GM23338 (cell line): ENCODE measurements around the gene SMAGP. TPM values are rescaled to one million over a fixed set of nuclear protein-coding genes. Genes with fewer than 3 reads are reported as not detected.

Source experiments
- ATAC-seq: fragments of 200-7000 bp; cut with Tn5 transposase; 3 replicates; pipeline ENCODE4 v1.9.1; 2020
- DNase-seq: peaks from one replicate; pipeline ENCODE4 v3.0.0-alpha.2; 2015; ENCODE audit warnings: low spot score
- H2AFZ ChIP-seq: fragments of 200-600 bp; sonication (generic); 2 replicates; pipeline ENCODE4 v1.8.0; 2016; ENCODE audit warnings: antibody characterized with exemption, mild to moderate bottlenecking, moderate library complexity
- H3F3A ChIP-seq: fragments of 200-600 bp; sonication (generic); replicated peaks from 2 replicates; pipeline ENCODE4 v1.8.0; 2017; ENCODE audit warnings: antibody characterized with exemption, mixed run types, low read depth
- H3K27ac ChIP-seq: fragments of 200-600 bp; sonication (generic); 2 replicates; pipeline ENCODE4 v1.6.1; 2016; ENCODE audit warnings: low read depth
- H3K27me3 ChIP-seq: fragments of 200-600 bp; sonication (generic); 2 replicates; pipeline ENCODE4 v1.8.0; 2016; ENCODE audit warnings: mild to moderate bottlenecking, mixed run types, moderate library complexity; ENCODE audit not compliant: insufficient read depth
- H3K36me3 ChIP-seq: fragments of 200-600 bp; sonication (generic); 2 replicates; pipeline ENCODE4 v1.8.0; 2016; ENCODE audit warnings: mild to moderate bottlenecking; ENCODE audit not compliant: insufficient read depth
- H3K4me1 ChIP-seq: fragments of 200-600 bp; sonication (generic); 2 replicates; pipeline ENCODE4 v1.8.0; 2016; ENCODE audit warnings: mild to moderate bottlenecking, moderate library complexity; ENCODE audit not compliant: insufficient read depth
- H3K4me2 ChIP-seq: fragments of 200-600 bp; sonication (generic); 2 replicates; pipeline ENCODE4 v1.7.1; 2017; ENCODE audit warnings: mixed run types
- H3K4me3 ChIP-seq: fragments of 200-600 bp; sonication (generic); 2 replicates; pipeline ENCODE4 v1.6.1; 2016; ENCODE audit warnings: mixed run types
- H3K79me2 ChIP-seq: fragments of 200-600 bp; sonication (generic); replicated peaks from 2 replicates; pipeline ENCODE4 v1.8.0; 2017; ENCODE audit warnings: mild to moderate bottlenecking; ENCODE audit not compliant: insufficient read depth
- H3K9me2 ChIP-seq: fragments of 200-600 bp; sonication (generic); 2 replicates; pipeline ENCODE4 v1.8.0; 2017; ENCODE audit not compliant: insufficient read depth
- H4K20me1 ChIP-seq: fragments of 200-600 bp; sonication (generic); replicated peaks from 2 replicates; pipeline ENCODE4 v1.8.0; 2017; ENCODE audit warnings: mild to moderate bottlenecking; ENCODE audit not compliant: insufficient read depth
- H3K27ac Mint-ChIP-seq: 2 replicates; pipeline ENCODE4 v1.8.0; 2020; ENCODE audit warnings: inconsistent platforms, mild to moderate bottlenecking, moderate library complexity, mixed read lengths
- H3K27me3 Mint-ChIP-seq: 3 replicates; pipeline ENCODE4 v1.8.0; 2022; ENCODE audit warnings: low read depth, mild to moderate bottlenecking, moderate library complexity, mixed read lengths, inconsistent platforms; ENCODE audit not compliant: insufficient read depth, poor library complexity
- H3K36me3 Mint-ChIP-seq: 3 replicates; pipeline ENCODE4 v1.8.0; 2021; ENCODE audit warnings: low read depth, mild to moderate bottlenecking, inconsistent platforms, moderate library complexity, mixed read lengths
- H3K4me1 Mint-ChIP-seq: 3 replicates; pipeline ENCODE4 v1.8.0; 2020; ENCODE audit warnings: mild to moderate bottlenecking, inconsistent platforms, mixed read lengths
- H3K4me3 Mint-ChIP-seq: 3 replicates; pipeline ENCODE4 v1.8.0; 2021; ENCODE audit warnings: moderate library complexity, mild to moderate bottlenecking, inconsistent platforms, mixed read lengths
- H3K9me3 Mint-ChIP-seq: 3 replicates; pipeline ENCODE4 v1.8.0; 2020; ENCODE audit warnings: moderate library complexity, mild to moderate bottlenecking, inconsistent platforms, mixed read lengths
- CREB1 ChIP-seq: fragments of 250-450 bp; sonication (Bioruptor Pico); IDR thresholded peaks from 2 replicates; pipeline ENCODE4 v1.5.0; 2020; ENCODE audit warnings: low read depth, mild to moderate bottlenecking, moderate library complexity
- CTCF ChIP-seq, 2 experiments: fragments of 200-600 bp in 1 of 2; sonication (generic) in 1 of 2; conservative IDR thresholded peaks; 2 replicates each; pipeline versions ENCODE4 v1.5.1 to v1.6.1; 2016 to 2017; ENCODE audit warnings: antibody characterized with exemption in 2 of 2, low read depth in 2 of 2, mild to moderate bottlenecking in 2 of 2, moderate library complexity in 1 of 2
- ETS1 ChIP-seq: IDR thresholded peaks from 2 replicates; pipeline ENCODE4 v1.6.1; 2016; ENCODE audit warnings: antibody characterized with exemption
- EZH2 ChIP-seq: fragments of 200-600 bp; sonication (generic); IDR thresholded peaks from one replicate; pipeline ENCODE4 v1.8.0; 2017; ENCODE audit warnings: antibody characterized with exemption, mild to moderate bottlenecking, low read depth; ENCODE audit not compliant: unreplicated experiment
- EZH2phosphoT487 ChIP-seq: fragments of 200-600 bp; sonication (generic); IDR thresholded peaks from one replicate; pipeline ENCODE4 v1.8.1; 2018; ENCODE audit warnings: antibody characterized with exemption; ENCODE audit not compliant: unreplicated experiment
- JUNB ChIP-seq: IDR thresholded peaks from one replicate; pipeline ENCODE4 v1.6.1; 2016; ENCODE audit warnings: antibody characterized with exemption; ENCODE audit not compliant: unreplicated experiment
- NANOG ChIP-seq: IDR thresholded peaks from 2 replicates; pipeline ENCODE4 v1.6.1; 2016; ENCODE audit warnings: antibody characterized with exemption, borderline replicate concordance
- POLR2AphosphoS5 ChIP-seq: IDR thresholded peaks from 2 replicates; pipeline ENCODE4 v1.6.1; 2016; ENCODE audit warnings: antibody characterized with exemption, low read depth
- REST ChIP-seq: IDR thresholded peaks from one replicate; pipeline ENCODE4 v1.6.1; 2018; ENCODE audit warnings: antibody characterized with exemption; ENCODE audit not compliant: unreplicated experiment
- STAT1 ChIP-seq: IDR thresholded peaks from one replicate; pipeline ENCODE4 v1.6.1; 2016; ENCODE audit warnings: antibody characterized with exemption; ENCODE audit not compliant: unreplicated experiment
- ZNF114 ChIP-seq: fragments of 250-450 bp; sonication (Bioruptor Pico); IDR thresholded peaks from 2 replicates; pipeline ENCODE4 v1.5.0; 2020; ENCODE audit warnings: mild to moderate bottlenecking, moderate library complexity
- ZNF331 ChIP-seq: fragments of 250-450 bp; sonication (Bioruptor Pico); IDR thresholded peaks from 2 replicates; pipeline ENCODE4 v1.5.0; 2020; ENCODE audit warnings: low read depth, mild to moderate bottlenecking, moderate library complexity
- ZNF462 ChIP-seq: fragments of 250-450 bp; sonication (Bioruptor Pico); IDR thresholded peaks from 2 replicates; pipeline ENCODE4 v1.5.0; 2020; ENCODE audit warnings: mild to moderate bottlenecking, moderate library complexity
- polyA plus RNA-seq: library from polyadenylated mRNA; unstranded; fragments of >200 nt; fragmentation: Nextera tagmentation; extraction: Ambion mirVana; gene quantifications from 2 replicates; pipeline ENCODE4 v1.2.1, GENCODE V29; 2016
- total RNA-seq: library from RNA; depleted of rRNA; stranded (reverse); fragments of >200 nt; shearing (Covaris generic); gene quantifications from 2 replicates; pipeline ENCODE4 v1.2.3, GENCODE V29; 2014

Gene SMAGP
- total and polyA plus RNA-seq, 2 experiments from 2014 or later: 4.7 to 8.2 TPM

GRCh38 chr12:51199366-51199945, 70.8 kb downstream of the SMAGP start:
- no peaks in the 10 kb centered on the region; the same call in 2 of the 3 replicates for H3K4me1 Mint-ChIP-seq

More at GRCh38 chr12:51199366-51199945, 70.8 kb downstream of the SMAGP start:
- no peak overlapping the region for H3K27ac ChIP-seq
- H3K27me3 Mint-ChIP-seq: peaks cover 9% of the 10 kb centered on the region
- H3K79me2 ChIP-seq: no peaks in the 10 kb centered on the region
- TF ChIP-seq JUNB: no peak
- TF ChIP-seq EZH2phosphoT487: no peak
- TF ChIP-seq STAT1: no peak
- no peak for TF ChIP-seq CREB1 (CRISPR knock-in tag)
- TF ChIP-seq REST: no peak
- no peak for TF ChIP-seq ZNF114 (CRISPR knock-in tag)
- TF ChIP-seq ZNF331 (CRISPR knock-in tag): no peak
- TF ChIP-seq ETS1: no peak
- TF ChIP-seq CTCF (conservative IDR thresholded peaks at IDR 0.05; ENCODE audit: low read depth in 2 of 2): no peak
- no peak for TF ChIP-seq NANOG
- no peak for TF ChIP-seq ZNF462 (CRISPR knock-in tag)
- TF ChIP-seq POLR2AphosphoS5: no peak
- no peak for TF ChIP-seq EZH2
- H3K9me3 Mint-ChIP-seq: no peaks in the 10 kb centered on the region
- H3K4me1 ChIP-seq: no peaks in the 10 kb centered on the region
- H3K27ac Mint-ChIP-seq: no peak overlapping the region
- no peak overlapping the region for H3K4me2 ChIP-seq
- H4K20me1 ChIP-seq: no peaks in the 10 kb centered on the region
- no peak for ATAC-seq
- H3K36me3 ChIP-seq: no peaks in the 10 kb centered on the region
- H3K4me3 ChIP-seq: no peak overlapping the region
- H3K9me2 ChIP-seq: no peaks in the 10 kb centered on the region
- H3K4me3 Mint-ChIP-seq: no peak overlapping the region
- H3F3A ChIP-seq: no peaks in the 10 kb centered on the region
- DNase-seq: no peak
- H2AFZ ChIP-seq: no peak overlapping the region
- H3K27me3 ChIP-seq: no peaks in the 10 kb centered on the region
- H3K36me3 Mint-ChIP-seq: no peaks in the 10 kb centered on the region
